K562 (cell line): ENCODE data around the gene RHOF. TPM values are rescaled to one million over a fixed set of nuclear protein-coding genes. Genes with fewer than 3 reads are reported as not detected.

Experiments
- CBX5 ChIP-seq: IDR thresholded peaks from 2 replicates; pipeline ENCODE4 v1.6.1; 2014; ENCODE audit warnings: low read depth, borderline replicate concordance
- CHAMP1 ChIP-seq: fragments of 450-650 bp; IDR thresholded peaks from 2 replicates; pipeline ENCODE4 v1.6.1; 2016; ENCODE audit warnings: mild to moderate bottlenecking
- JUND ChIP-seq, 2 experiments: IDR thresholded peaks; 2 replicates in 1 of 2; 3 replicates in 1 of 2; pipeline ENCODE4 v1.6.1; 2011; ENCODE audit warnings: borderline replicate concordance in 2 of 2, low read depth in 2 of 2, low read length in 2 of 2, improper control_type of control experiment in 1 of 2, missing biosample characterization in 1 of 2, missing genetic modification characterization in 1 of 2, missing genetic modification reagents in 1 of 2
- PHB2 ChIP-seq: fragments of 450-650 bp; IDR thresholded peaks from 2 replicates; pipeline ENCODE4 v1.6.1; 2017; ENCODE audit warnings: low read depth
- SRSF9 ChIP-seq: fragments of 200-400 bp; formaldehyde crosslinking; IDR thresholded peaks from 2 replicates; pipeline ENCODE4 v1.6.1; 2017; ENCODE audit warnings: low read depth, low read length, borderline replicate concordance
- ZNF134 ChIP-seq: fragments of 250-450 bp; sonication (Bioruptor Pico); conservative IDR thresholded peaks from 2 replicates; pipeline ENCODE4 v1.4.0; 2020
- ZNF318 ChIP-seq, 2 experiments: fragments of 450-650 bp; IDR thresholded peaks; 2 replicates each; pipeline ENCODE4 v1.6.1; 2016; ENCODE audit warnings: mild to moderate bottlenecking in 2 of 2, borderline replicate concordance in 1 of 2, low read depth in 1 of 2, moderate library complexity in 1 of 2
- polyA plus RNA-seq, 8 experiments: library from polyadenylated mRNA; depleted of rRNA in 4 of 8; stranded (reverse) in 5 of 8; unstranded in 3 of 8; fragments of >200 nt; fragmentation: Nextera tagmentation in 2 of 8; fragmentation: Illumina TruSeq in 1 of 8; extraction: Ambion mirVana in 2 of 8; extraction: Trizol in 1 of 8; gene quantifications; 2 replicates each; pipeline versions ENCODE4 v1.2.1 to v1.2.3, GENCODE V29; 2011 to 2014; ENCODE audit warnings: inconsistent platforms in 1 of 8, missing spikeins in 1 of 8
- total RNA-seq, 7 experiments: library from RNA; depleted of rRNA in 6 of 7; stranded (reverse); fragments of >200 nt in 6 of 7; fragmentation: Illumina TruSeq in 2 of 7; extraction: Trizol in 2 of 7; gene quantifications; 2 replicates each; pipeline versions ENCODE4 v1.2.1 to v1.2.3, GENCODE V29; 2011 to 2021; ENCODE audit warnings: low replicate concordance in 1 of 7
- TF ChIP-seq, protein P1 (sequence below): fragments of 450-650 bp; formaldehyde crosslinking; IDR thresholded peaks from 2 replicates; pipeline ENCODE4 v1.4.0; 2020; ENCODE audit warnings: mild to moderate bottlenecking, moderate library complexity
- TF ChIP-seq, protein P2 (sequence below), 2 experiments: fragments of 450-650 bp in 1 of 2; sonication (generic) in 1 of 2; formaldehyde crosslinking in 1 of 2; IDR thresholded peaks in 1 of 2; conservative IDR thresholded peaks in 1 of 2; 2 replicates each; pipeline versions ENCODE4 v1.6.1 to v1.8.1; 2016 to 2023; ENCODE audit warnings: mild to moderate bottlenecking in 2 of 2, moderate library complexity in 2 of 2, inconsistent platforms in 1 of 2, missing genetic modification reagents in 1 of 2

The RHOF gene
- total and polyA plus RNA-seq, 9 of the 15 experiments (the other 6 are each of a cell fraction or from before 2014, with no cell fraction given): 0.13 to 10.1 (median 4.0) TPM

- TF ChIP-seq ZNF318 (IDR thresholded peaks at IDR 0.05; ENCODE audit: borderline replicate concordance in 1 of 2, low read depth in 1 of 2) (no peak), CHAMP1 (no peak), JUND (IDR thresholded peaks at IDR 0.05; ENCODE audit: borderline replicate concordance, low read depth, low read length) (no peak), JUND (tag; IDR thresholded peaks at IDR 0.05; ENCODE audit: borderline replicate concordance, low read depth, low read length) (no peak; the same call in 2 of the 3 replicates), CBX5 (peak; percentile 54; the same call in 1 of the 2 replicates), SRSF9 (no peak), PHB2 (no peak), ZNF134 (CRISPR knock-in tag) (no peak)
- TF ChIP-seq, protein P1, sequence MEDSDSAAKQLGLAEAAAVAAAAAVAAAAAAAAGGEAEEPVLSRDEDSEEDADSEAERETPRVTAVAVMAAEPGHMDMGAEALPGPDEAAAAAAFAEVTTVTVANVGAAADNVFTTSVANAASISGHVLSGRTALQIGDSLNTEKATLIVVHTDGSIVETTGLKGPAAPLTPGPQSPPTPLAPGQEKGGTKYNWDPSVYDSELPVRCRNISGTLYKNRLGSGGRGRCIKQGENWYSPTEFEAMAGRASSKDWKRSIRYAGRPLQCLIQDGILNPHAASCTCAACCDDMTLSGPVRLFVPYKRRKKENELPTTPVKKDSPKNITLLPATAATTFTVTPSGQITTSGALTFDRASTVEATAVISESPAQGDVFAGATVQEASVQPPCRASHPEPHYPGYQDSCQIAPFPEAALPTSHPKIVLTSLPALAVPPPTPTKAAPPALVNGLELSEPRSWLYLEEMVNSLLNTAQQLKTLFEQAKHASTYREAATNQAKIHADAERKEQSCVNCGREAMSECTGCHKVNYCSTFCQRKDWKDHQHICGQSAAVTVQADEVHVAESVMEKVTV (CRISPR knock-in tag): no peak
- TF ChIP-seq, protein P2, sequence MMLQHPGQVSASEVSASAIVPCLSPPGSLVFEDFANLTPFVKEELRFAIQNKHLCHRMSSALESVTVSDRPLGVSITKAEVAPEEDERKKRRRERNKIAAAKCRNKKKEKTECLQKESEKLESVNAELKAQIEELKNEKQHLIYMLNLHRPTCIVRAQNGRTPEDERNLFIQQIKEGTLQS (IDR thresholded peaks at IDR 0.05): no peak
- TF ChIP-seq, protein P2 (CRISPR knock-in tag; conservative IDR thresholded peaks at IDR 0.05): no peak
Measured at GRCh38 chr12:121839106-121839992, 45.9 kb upstream of the RHOF start (continued).
